Measurements from ENCODE around the gene SLC6A11. TPM values are rescaled to one million over a fixed set of nuclear protein-coding genes. Genes with fewer than 3 reads are reported as not detected.

SLC6A11 gene
- polyA plus RNA-seq, 2 of the 4 experiments (the other 2 are of a cell fraction), result 0.03 TPM

- no peak overlapping the region for H3K27ac ChIP-seq
- ChIA-PET CTCF (interaction anchor here (0.8 to 9.0 kb wide), 5 partner anchors 9 to 230 kb away, joined by 3 to 72 read pairs (median 5); no protein-coding TSS in a partner anchor), POLR2A (no interaction called here)
- no peak overlapping the region for H3K4me2 ChIP-seq
- whole genome bisulfite sequencing (ENCODE audit: missing lambda C conversion rate), result 67% methylated on average over 9 of the region's 9 CpGs
- peaks cover 4% of the 10 kb centered on the region; the same call in 2 of the 3 replicates for H3K4me1 ChIP-seq
- no peaks in the 10 kb centered on the region for H3K9me3 ChIP-seq
- DNase-seq (ENCODE audit: low read depth in 1 of 2, low spot score in 1 of 2), result no peak
- TF ChIP-seq RNF2 (IDR thresholded peaks at IDR 0.05; ENCODE audit: borderline replicate concordance, low read depth) (no peak), HOXB5 (CRISPR knock-in tag; IDR thresholded peaks at IDR 0.05) (no peak), BHLHE40 (IDR thresholded peaks at IDR 0.05; ENCODE audit: low read depth, low read length) (no peak), POLR2A (IDR thresholded peaks at IDR 0.05; ENCODE audit: low read length) (no peak), MAFK (IDR thresholded peaks at IDR 0.05; ENCODE audit: partially characterized antibody) (no peak), USF2 (IDR thresholded peaks at IDR 0.05) (no peak), GATA3 (IDR thresholded peaks at IDR 0.05; ENCODE audit: borderline replicate concordance) (no peak), CTCF (IDR thresholded peaks at IDR 0.05) (no peak), NPAS2 (CRISPR knock-in tag; IDR thresholded peaks at IDR 0.05; ENCODE audit: borderline replicate concordance) (no peak), ZC3H11A (IDR thresholded peaks at IDR 0.05) (no peak), TFCP2L1 (CRISPR knock-in tag; IDR thresholded peaks at IDR 0.05) (no peak), JUNB (IDR thresholded peaks at IDR 0.05) (no peak), ZSCAN20 (CRISPR knock-in tag; IDR thresholded peaks at IDR 0.05) (no peak), SREBF2 (IDR thresholded peaks at IDR 0.05) (no peak), MAX (IDR thresholded peaks at IDR 0.05) (no peak), RARB (CRISPR knock-in tag; IDR thresholded peaks at IDR 0.05) (no peak), HMGXB4 (CRISPR knock-in tag; IDR thresholded peaks at IDR 0.05; ENCODE audit: borderline replicate concordance) (no peak)
- no peak for ATAC-seq
- FAIRE-seq, result no peak
- no peak overlapping the region for H3K4me3 ChIP-seq
These were observed 172.1 kb downstream of the SLC6A11 start for GRCh38 chr3:10988001-10988665.

- ChIA-PET CTCF (interaction anchor here (0.8 kb wide), 1 partner anchor 9 kb away, joined by 3 read pairs; no protein-coding TSS in a partner anchor), POLR2A (no interaction called here)
- H3K4me1 ChIP-seq, result peaks cover 5% of the 10 kb centered on the region; the same call in 1 of the 3 replicates
- no peak for ATAC-seq
- no peaks in the 10 kb centered on the region for H3K9me3 ChIP-seq
- TF ChIP-seq MYC (IDR thresholded peaks at IDR 0.05; ENCODE audit: borderline replicate concordance, low read length) (no peak), RFX5 (IDR thresholded peaks at IDR 0.05) (no peak), NR3C1 (IDR thresholded peaks at IDR 0.05) (no peak), BHLHE40 (IDR thresholded peaks at IDR 0.05; ENCODE audit: low read depth, low read length) (no peak), CBX2 (IDR thresholded peaks at IDR 0.05; ENCODE audit: borderline replicate concordance, low read depth) (no peak), TFCP2L1 (CRISPR knock-in tag; IDR thresholded peaks at IDR 0.05) (no peak), PBX3 (IDR thresholded peaks at IDR 0.05) (no peak), JUNB (IDR thresholded peaks at IDR 0.05) (no peak), ZFP36 (IDR thresholded peaks at IDR 0.05; ENCODE audit: borderline replicate concordance, partially characterized antibody) (no peak), USF2 (IDR thresholded peaks at IDR 0.05) (no peak), MAX (IDR thresholded peaks at IDR 0.05) (no peak)
- H3K4me3 ChIP-seq, result no peak overlapping the region
- no peak overlapping the region for H3K4me2 ChIP-seq
- H3K27ac ChIP-seq, result no peak overlapping the region
- DNase-seq (ENCODE audit: low read depth in 1 of 2, low spot score in 1 of 2), result no peak
- WGBS (ENCODE audit: missing lambda C conversion rate), result 13% methylated on average over 7 of the region's 7 CpGs
- FAIRE-seq, result no peak
These were observed 173.0 kb downstream of the SLC6A11 start for GRCh38 chr3:10988991-10989484.
